CD4-positive, alpha-beta T cell treated with Interferon alpha-2 for 1 hour (primary cell): ENCODE results near the gene TAF4B.

Experiments used
- DNase-seq, 2 donors: peaks; one replicate each; pipeline ENCODE4 v3.0.0-alpha.2; 2020 to 2022

TAF4B gene

DNA sequence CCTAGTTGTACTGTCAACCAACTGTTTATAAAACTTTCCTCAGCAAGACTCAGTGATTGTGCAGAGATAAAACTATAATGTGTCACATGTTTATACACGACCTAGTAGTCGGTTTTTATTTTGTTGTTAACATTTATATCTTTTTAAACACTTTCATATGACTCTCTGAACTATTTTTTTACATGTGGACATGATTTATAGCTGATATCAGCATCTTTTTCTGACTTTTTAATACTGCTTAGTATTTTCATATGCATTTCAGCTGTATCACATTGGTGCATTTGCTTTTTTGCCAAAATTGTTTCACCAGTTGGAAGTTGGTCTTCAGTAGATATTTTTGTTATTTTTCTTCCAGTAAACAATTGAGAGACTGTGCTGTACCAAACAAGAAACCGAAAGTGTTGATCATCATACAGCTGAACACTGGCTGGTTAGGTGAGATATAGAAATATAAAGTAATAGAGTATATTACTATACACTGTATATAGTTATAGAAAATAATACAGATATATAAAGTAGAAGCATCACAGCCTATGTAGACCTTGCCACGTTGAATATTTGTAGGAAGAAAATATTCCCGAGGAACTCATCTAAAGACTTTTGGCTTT is 167.9 kb downstream of the TAF4B start:
- DNase-seq, result no peak

DNA sequence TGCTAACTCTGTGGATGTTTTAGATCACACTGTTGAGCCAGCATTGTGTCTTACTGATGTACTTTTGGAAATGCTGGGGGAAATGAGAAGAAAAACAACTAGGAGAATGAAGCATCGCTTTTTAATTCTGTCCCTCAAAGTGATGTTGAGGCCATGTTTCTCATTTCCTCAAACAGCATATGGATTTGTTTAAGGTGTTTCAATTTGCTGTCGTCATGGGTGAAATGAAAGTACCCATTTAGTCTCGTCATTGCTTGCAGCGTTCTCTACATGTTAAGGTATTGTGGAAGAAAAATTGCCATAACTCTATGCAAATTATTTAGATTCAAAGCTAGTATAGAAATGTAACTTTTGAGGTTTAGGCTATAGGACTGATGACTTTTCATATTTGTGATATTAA is 170.8 kb downstream of the TAF4B start:
- DNase-seq, result no peak

- DNase-seq, result no peak
These were observed 177.2 kb downstream of the TAF4B start for GRCh38 chr18:26403491-26403890.

DNA sequence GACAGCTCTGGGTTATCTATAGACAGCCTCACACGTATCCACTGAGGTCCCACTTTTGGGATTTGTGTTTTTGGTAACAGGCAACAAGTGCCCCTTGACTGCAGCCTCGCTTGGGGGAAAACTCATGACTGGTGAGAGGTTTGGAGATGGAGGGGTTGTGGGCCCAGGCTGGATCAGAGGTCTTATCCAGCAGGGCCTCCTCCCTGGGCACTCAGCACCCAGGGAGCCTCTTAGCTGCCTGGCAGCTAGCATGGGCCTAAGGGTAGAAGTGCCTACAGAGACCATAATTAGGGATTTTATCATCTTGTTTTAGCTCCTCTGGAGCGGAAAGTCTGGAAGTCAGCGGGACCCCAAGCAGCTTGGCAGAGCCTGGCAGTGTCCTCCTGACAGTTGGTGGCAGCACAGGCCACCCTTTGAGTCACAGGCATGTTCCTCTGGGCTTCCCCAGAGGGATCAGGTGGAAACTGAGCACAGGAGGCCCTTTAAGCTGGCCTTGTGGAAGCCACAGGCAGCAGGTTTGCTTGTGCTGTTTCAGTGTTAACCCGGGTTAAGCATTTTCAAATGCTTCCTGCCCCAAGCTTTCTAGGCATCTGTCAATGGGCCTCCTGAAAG is 179.1 kb downstream of the TAF4B start:
- no peak for DNase-seq

DNA sequence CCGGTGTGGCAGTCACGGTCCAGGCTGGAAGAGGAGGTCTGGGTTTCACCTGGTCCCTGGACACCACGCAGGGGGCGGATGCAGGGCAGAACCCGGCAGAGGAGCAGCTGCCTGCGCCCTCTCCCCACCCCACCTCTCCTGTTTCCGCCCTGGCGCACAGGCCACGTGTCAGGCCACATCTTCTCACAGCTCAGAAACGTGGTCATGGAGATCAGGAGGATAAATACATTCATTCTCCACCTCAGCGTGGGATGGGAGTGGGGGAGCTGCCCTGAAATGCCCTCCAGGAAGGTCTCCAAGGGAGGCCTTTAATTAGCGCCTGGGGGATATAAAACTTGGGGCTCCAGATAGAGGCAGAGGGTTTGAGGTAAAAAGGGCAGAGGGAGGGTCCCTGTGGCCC is 180.1 kb downstream of the TAF4B start:
- no peak for DNase-seq

DNA sequence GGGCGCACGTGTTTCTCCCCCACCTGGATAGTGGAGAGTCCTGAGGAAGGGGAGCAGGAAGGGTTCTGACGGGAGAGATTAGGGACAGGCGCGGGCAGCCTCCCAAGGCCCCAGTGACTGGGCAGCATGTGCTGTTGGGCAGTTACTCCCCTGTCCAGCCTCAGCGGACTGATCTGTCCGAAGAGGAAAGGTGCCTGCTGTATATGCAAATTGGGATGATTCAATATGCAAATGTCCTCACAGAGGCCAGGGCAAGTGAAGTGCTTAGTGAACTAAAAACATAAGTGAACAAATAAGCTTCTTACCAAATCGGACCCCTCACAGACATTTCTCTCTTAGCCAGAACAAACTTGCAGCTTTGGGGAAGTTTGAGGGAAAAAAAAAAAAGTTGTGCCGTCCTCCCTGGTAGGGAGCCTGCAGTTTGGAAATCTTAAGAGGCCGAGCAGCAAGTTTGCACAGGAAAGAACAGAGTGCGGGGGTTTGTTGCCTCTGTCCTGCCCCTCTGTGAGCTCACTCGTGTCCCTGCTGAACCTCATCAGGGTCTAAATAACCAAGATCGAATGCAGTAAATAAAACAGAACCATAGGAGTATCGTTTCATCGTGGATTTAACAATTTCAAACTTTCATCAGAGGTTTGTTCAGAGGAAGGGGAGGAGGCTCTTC is 180.7 kb downstream of the TAF4B start:
- no peak for DNase-seq

DNA sequence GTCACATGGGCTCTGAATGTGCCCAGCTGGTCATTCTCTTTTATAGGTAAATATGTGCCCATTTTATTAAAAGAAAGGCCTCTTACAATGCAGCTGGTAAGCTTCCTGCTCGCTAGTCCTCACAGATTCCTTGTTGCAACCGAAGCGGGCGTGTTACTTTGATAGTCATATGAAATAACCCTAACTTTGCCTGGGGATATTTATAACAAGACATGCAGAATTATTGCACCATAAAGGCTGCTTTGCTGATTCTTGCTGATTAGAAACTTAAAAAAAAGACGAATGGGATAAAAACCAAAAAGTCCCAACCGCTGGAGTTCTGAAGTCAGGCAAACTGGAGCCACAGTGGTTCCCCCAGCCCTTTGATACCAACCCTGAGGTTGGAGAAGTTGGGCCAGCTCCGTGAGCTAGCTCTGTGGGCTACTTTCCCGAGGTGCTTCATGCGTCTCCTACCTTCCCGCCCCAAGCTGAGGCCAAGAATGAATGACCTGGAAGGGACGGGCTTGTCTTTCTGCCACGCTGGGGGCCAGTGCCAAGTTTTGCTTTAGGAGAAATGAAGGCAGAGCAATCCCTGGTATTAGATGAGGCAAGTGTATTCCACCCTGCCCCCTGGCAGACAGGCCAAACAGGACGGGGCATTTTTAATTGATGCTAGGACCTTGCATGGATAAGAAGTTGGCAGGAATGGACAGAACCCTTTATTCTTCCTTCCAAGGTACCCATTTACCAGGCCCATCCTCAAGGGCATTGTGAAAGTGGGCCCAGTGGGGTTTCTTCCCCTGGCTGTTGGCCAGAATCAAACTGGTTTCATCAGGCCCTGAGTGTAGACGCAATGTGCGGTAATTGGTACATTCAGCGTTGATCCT is 181.7 kb downstream of the TAF4B start:
- DNase-seq, result no peak

DNA sequence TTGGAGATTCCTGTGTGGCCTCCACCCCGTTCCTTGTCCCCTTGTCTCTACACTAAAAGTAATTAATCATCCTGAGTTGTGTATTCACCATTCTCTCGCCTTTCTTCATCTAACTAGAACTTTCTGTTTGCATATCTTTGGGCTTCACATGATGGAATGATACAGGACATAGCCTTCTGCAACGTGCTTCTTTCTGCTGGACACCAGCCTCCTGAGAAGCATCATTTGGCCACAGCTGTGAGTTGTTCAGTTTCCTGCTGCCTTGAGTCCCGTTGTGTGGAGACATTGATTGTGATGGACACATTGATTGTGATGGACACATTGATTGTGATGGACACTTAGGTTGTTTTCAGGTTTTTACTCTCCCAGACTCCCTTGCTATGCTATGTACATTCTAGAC is 182.8 kb downstream of the TAF4B start:
- no peak for DNase-seq

- no peak for DNase-seq
These were observed 188.7 kb downstream of the TAF4B start for GRCh38 chr18:26414901-26415440.

DNA sequence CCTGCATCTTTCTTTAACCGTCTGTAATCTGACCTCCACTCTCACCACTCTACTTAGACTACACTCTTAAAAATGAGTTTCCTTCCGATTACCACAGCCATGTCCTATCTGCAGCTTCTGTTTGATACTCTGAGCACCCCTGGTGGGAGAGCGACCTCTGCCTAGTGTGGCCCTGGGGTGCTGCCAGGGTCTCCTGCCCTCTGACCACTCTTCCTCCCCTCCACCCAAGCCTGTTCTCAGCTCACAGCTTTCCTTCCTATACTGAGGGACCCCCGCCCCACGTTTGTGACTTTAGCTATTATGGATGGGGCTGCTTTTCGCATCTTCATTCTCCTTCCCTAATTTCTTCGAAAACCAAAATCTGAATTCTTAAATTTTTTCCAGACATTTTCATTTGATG is 189.4 kb downstream of the TAF4B start:
- no peak for DNase-seq

DNA sequence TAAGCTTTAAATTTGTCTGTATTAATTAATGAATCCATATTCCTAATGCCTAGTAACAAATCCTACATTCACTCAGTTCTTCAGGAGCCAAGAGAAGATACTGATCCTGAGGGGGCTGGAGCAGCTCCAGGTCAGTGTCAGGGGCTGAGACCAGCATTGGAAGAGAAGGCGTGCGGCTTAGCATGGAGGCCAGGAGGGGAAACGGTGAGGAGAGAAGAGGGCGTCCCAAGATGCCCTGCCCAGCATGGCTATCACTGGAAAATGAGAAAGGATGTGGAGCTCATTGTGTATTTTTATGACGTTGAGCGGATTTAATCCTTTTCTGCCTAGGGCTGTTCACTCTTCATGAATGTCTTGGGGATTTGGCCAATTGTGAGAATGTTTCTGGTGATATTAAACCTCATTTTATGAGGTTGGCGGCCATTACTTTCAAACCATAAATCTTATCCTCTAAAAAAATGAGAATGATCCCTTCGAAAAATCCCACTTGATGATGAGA is 190.5 kb downstream of the TAF4B start:
- no peak for DNase-seq

DNA sequence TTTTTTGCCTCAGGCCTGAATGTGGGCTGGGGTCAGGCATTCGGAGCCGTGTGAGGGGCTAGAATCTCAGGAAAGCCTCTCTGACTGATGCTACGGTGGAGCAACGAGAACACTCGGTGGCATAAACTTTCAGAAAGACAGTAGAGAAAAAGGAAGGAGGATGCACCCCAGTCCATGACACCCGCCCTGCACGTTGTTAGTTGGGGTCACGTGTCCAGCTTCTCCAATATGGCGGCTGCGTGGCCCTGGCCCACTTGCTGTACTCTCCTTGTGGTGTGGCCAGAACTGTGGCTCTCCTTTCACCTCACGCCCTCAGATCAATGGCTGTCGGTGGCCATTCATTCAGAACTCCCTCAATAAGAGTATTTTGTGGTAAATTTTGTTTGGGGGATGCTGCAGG is 190.9 kb downstream of the TAF4B start:
- no peak for DNase-seq

- no peak for DNase-seq
These were observed 192.0 kb downstream of the TAF4B start for GRCh38 chr18:26418225-26418624.

GRCh38 chr18:26419746-26420145 is 193.5 kb downstream of the TAF4B start:
- no peak for DNase-seq

GRCh38 chr18:26421503-26421902 is 195.3 kb downstream of the TAF4B start:
- no peak for DNase-seq

DNA sequence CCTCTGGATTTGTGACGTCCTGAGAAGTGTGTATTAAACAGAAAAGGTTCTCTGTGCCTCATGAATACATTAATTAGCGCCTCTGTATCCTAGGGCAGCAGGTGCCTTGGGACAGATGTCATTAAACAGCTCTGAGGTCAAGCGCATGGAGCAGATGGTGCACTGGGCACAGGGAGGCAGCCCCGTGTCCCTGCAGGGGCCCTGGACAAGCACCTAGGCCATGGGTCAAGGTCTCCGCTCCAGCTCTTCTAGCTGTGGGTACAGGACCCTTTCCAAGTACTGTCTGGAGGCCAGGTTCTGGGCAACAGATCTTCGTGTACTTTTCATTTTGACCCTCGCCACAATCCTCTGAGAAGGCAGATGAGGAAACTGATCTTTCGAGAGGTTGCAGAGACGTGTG is 195.7 kb downstream of the TAF4B start:
- DNase-seq, result no peak

- DNase-seq, result no peak
These were observed 196.4 kb downstream of the TAF4B start for GRCh38 chr18:26422472-26423162.

DNA sequence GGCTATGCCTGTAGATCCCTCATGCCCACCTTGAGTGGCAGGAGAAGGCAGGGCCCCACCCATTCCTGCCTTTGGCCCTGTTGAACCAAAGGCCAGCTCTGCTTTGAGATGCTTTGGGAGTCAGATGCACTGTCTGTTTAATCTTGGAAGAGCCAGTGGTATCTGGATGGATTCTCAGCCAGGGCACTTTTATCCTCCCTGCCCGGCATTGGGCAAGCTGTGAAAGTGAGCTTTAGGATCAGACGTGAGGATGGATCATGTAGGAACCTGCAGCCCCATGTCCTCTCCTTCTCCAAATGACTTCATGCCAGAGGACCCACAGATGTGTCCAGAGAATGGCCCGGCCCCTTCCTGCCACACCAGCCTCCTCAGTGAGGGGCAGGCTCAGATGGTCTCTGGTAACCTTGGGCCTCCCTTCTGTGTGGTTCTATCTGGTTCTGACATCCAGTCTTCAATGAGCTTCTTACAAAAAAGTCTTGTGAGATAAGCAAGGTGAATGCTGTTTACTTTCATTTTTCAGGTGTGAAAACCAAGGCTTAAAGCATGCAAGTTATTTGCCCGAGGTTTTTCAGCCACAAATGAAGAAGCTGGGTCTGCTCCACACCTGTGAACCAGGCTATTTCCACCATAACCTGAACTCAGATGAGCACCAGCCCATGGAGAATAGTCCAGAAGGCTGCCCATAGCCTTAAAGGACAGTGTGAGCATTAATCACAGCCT is 198.3 kb downstream of the TAF4B start:
- DNase-seq, result no peak

DNA sequence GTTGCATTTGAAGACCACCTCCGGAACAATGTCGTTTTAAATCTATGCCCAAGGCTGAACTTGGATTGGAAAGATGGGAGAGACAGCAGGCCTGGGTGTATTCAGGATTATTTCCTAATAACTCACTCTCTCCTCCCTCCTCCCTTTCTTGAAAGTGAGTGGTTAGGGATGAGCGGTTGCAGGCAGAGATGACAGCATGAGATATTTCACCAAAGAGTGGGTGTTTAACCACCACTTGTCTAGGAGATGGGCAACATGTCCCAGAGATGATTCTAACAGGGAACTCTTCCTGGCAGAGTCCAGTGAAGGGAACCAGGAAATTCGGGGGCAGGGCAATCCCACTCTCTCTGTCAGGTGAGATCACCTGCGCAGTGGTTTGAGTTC is 198.9 kb downstream of the TAF4B start:
- DNase-seq, result no peak

DNA sequence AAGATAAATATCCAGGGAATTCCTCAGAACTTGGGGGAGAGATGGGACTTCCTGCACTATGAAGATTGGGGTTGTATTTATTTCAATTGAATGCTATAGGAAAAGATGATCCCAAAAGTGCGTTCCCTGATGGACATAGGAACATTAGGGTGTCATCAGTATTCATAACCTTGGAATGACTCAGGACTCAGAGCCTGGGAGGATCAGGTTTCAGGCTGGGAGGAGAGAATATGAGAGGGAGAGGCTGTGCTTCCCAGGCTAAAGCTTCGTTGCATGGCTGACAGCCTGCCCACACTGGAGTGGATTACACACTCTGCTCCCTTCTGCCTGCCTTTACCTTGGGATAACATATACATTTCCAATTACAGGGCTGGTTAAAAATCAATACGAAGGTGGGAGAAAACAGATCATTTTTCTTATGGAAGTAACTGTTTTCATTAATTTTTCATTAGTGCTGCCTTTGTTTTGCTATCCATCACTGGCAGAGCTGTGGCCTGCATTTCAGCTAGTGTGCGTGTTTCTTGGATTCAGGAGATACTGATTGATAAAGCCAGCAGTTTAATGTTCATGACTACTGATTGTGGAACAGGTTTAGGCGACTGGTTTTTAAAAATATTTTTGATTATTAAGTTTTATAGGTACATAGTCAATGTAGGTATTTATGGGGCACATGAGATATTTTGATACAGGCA is 203.4 kb downstream of the TAF4B start:
- DNase-seq, result no peak
